Cardiac muscle cell (in vitro differentiated cells and primary cell): Measurements from ENCODE around the gene CSGALNACT2. TPM values are rescaled to one million over a fixed set of nuclear protein-coding genes. Genes with fewer than 3 reads are reported as not detected.

Experiments
- DNase-seq, 2 donors: peaks; one replicate each; pipeline versions ENCODE4 v3.0.0 to v3.0.0-alpha.2; 2010 to 2017; ENCODE audit warnings: low read depth in 1 of 2, low spot score in 1 of 2
- H3K27ac ChIP-seq: fragments of 200-600 bp; sonication (generic); 2 replicates; pipeline ENCODE4 v1.5.1; 2016
- H3K27me3 ChIP-seq: fragments of 200-600 bp; sonication (generic); 2 replicates; pipeline ENCODE4 v1.6.0; 2016; ENCODE audit warnings: control low read depth
- H3K36me3 ChIP-seq: fragments of 200-600 bp; sonication (generic); 2 replicates; pipeline ENCODE4 v1.5.1; 2016; ENCODE audit warnings: control low read depth
- H3K4me1 ChIP-seq: fragments of 200-600 bp; sonication (generic); 2 replicates; pipeline ENCODE4 v1.8.1; 2017; ENCODE audit warnings: low read depth, mild to moderate bottlenecking, mixed run types
- H3K4me3 ChIP-seq: fragments of 200-600 bp; sonication (generic); 2 replicates; pipeline ENCODE4 v1.5.1; 2016; ENCODE audit warnings: mild to moderate bottlenecking
- H3K9me3 ChIP-seq: fragments of 200-600 bp; sonication (generic); 2 replicates; pipeline ENCODE4 v1.5.1; 2017; ENCODE audit warnings: low read depth, mild to moderate bottlenecking, control low read depth
- polyA plus RNA-seq: library from polyadenylated mRNA; unstranded; fragments of >200 nt; fragmentation: Nextera tagmentation; extraction: Ambion mirVana; gene quantifications from 2 replicates; pipeline ENCODE4 v1.2.1, GENCODE V29; 2016
- total RNA-seq: library from RNA; depleted of rRNA; stranded (reverse); fragments of >200 nt; gene quantifications from 2 replicates; pipeline ENCODE4 v1.2.3, GENCODE V29; 2016
- TF ChIP-seq, protein P1 (sequence below): IDR thresholded peaks from 2 replicates; pipeline ENCODE4 v1.5.1; 2012; ENCODE audit warnings: low read depth, mild to moderate bottlenecking, low read length

The CSGALNACT2 gene, protein sequence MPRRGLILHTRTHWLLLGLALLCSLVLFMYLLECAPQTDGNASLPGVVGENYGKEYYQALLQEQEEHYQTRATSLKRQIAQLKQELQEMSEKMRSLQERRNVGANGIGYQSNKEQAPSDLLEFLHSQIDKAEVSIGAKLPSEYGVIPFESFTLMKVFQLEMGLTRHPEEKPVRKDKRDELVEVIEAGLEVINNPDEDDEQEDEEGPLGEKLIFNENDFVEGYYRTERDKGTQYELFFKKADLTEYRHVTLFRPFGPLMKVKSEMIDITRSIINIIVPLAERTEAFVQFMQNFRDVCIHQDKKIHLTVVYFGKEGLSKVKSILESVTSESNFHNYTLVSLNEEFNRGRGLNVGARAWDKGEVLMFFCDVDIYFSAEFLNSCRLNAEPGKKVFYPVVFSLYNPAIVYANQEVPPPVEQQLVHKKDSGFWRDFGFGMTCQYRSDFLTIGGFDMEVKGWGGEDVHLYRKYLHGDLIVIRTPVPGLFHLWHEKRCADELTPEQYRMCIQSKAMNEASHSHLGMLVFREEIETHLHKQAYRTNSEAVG
- total RNA-seq = 6.4 and 8.3 TPM in 2 replicates
- 9.9 and 11.6 TPM in 2 replicates for polyA plus RNA-seq

DNA sequence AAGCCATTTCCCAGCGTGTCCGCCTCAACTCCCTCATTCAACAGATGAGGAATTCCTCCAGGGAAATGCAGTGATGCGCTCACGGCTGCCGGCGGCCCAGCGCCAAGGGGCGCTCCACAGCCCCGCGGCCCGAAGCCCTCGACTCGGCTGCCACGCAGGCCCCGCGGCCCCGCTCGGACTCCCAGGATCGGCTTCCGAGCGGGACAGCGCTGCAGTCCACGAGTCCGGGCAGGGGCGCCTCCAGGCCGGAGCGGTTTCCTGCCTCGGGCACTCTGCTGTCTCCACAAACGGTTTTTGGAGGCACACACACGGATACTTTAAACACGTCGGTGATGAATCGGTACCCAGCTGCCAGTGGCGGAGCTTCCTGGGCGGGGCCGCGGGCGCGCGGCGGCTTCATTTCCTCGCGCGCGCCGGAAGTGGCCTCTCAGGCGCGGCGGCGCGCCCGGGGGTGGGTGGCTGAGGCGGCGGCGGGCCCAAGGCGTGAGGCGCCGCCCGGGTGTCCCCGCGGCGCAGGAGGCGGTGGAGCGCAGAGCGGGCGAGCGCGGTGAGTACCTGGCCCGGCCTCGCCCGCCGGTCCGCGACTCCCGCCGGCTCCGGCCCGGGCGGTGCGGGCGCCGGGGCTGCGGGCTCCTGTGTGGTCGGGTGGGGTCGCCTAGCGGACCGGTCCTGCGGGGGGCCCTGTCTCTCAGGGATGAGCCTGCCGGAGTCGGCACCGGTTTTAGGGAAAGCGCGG, at the start of gene CSGALNACT2:
TSS of gene CSGALNACT2 (plus strand) at position 425 of the 736 bp plus-strand sequence. CDS start 16,705 bp downstream, outside the sequence.
- Histone ChIP-seq H3K4me3 (peak within 1 kb of the TSS; percentile 88), H3K4me1 (peaks cover 7% of the 10 kb centered on the region), H3K9me3 (no peaks in the 10 kb centered on the region), H3K36me3 (no peaks in the 10 kb centered on the region), H3K27me3 (no peaks in the 10 kb centered on the region), H3K27ac (peak within 1 kb of the TSS; percentile 84)
- TF ChIP-seq, protein P1, sequence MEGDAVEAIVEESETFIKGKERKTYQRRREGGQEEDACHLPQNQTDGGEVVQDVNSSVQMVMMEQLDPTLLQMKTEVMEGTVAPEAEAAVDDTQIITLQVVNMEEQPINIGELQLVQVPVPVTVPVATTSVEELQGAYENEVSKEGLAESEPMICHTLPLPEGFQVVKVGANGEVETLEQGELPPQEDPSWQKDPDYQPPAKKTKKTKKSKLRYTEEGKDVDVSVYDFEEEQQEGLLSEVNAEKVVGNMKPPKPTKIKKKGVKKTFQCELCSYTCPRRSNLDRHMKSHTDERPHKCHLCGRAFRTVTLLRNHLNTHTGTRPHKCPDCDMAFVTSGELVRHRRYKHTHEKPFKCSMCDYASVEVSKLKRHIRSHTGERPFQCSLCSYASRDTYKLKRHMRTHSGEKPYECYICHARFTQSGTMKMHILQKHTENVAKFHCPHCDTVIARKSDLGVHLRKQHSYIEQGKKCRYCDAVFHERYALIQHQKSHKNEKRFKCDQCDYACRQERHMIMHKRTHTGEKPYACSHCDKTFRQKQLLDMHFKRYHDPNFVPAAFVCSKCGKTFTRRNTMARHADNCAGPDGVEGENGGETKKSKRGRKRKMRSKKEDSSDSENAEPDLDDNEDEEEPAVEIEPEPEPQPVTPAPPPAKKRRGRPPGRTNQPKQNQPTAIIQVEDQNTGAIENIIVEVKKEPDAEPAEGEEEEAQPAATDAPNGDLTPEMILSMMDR = no peak
- DNase-seq = peak; percentile 90

DNA sequence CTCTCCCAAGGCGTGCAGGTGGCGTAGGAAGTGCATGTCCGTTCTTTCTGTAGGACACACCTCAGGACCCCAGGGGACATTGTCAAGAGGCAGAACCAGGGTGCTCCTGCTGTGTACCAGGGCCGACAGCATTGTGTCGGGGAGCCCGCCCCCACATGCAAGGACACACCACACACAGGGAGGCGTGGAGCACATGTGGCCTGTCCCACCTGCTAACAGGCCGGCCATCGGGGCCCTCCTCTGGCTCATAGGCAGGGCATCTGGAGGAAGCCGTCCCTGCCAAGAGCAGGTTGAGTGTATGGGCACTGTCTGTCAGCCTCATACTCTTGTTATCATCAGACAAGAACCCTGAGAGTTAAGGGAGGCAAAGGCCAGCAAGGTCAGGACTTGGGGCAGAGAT, 48.7 kb upstream of the CSGALNACT2 start:
- Histone ChIP-seq H3K36me3 (no peaks in the 10 kb centered on the region), H3K9me3 (no peaks in the 10 kb centered on the region), H3K4me1 (no peaks in the 10 kb centered on the region), H3K27ac (no peak overlapping the region), H3K27me3 (no peaks in the 10 kb centered on the region), H3K4me3 (no peak overlapping the region)
- no peak for DNase-seq
- TF ChIP-seq, protein P1 = no peak

DNA sequence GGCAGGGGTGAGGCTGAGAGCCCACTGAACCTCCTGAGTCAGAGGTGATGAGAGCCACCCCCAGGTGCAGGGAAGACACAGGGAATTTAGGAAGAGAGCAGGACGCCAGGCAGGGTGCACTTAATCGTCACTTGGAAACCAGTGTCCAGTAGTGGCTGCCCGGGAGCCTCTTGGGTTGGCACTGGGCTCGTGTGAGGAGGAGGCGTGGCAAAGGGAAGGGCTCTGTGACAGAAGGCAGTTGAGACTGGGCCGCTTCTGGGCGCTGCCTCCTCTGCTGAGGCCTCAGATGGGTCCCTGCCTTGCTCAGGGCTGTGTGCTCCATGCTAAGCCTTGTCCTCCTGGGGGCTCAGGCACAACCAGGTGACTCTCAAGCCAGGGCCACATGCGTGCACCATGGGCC, 48.1 kb upstream of the CSGALNACT2 start:
- Histone ChIP-seq H3K4me3 (no peak overlapping the region), H3K36me3 (no peaks in the 10 kb centered on the region), H3K4me1 (no peaks in the 10 kb centered on the region), H3K27me3 (no peaks in the 10 kb centered on the region), H3K27ac (no peak overlapping the region), H3K9me3 (no peaks in the 10 kb centered on the region)
- no peak for DNase-seq
- TF ChIP-seq, protein P1 = no peak

DNA sequence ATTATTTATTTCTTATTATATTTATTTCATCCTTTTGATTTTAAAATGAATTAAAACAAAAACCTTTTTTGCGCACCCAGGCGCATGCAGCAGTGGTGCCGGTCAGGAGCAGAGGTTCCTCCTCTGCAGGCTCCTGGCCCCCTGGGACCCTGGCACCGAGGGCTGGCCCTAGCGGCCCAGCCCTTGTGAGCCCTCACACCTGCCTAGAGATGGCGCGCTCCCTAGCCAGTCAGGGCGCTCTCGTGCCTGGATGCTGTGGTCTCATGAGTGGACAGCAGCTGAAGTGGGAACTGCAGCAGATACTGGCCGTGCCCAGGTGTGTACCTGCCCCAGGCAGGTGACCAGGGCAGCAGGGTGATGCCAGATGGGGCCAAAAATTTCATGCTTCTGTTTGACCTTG, 47.6 kb upstream of the CSGALNACT2 start:
- Histone ChIP-seq H3K36me3 (no peaks in the 10 kb centered on the region), H3K27me3 (no peaks in the 10 kb centered on the region), H3K4me3 (no peak overlapping the region), H3K9me3 (no peaks in the 10 kb centered on the region), H3K4me1 (no peaks in the 10 kb centered on the region), H3K27ac (no peak overlapping the region)
- TF ChIP-seq, protein P1 = no peak
- DNase-seq = no peak

DNA sequence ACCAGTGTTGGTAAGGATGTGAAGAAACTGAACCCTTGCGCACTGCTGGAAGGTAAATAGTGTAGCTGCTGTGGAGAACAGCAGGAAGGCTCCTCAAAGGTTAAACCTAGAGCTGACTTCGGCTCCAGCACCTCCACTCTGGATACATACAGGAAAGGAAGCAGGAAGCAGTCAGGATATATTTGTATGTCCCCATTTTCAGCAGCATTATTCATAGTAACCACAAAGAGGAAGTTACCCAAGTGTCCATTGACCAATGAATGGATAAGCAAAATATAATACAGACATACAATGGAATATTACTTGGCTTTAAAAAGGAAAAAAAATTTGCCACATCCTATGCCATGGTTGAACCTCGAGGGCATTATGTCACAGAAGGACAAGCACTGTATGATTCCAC, 46.4 kb upstream of the CSGALNACT2 start:
- Histone ChIP-seq H3K4me1 (no peaks in the 10 kb centered on the region), H3K9me3 (no peaks in the 10 kb centered on the region), H3K4me3 (no peak overlapping the region), H3K27me3 (no peaks in the 10 kb centered on the region), H3K27ac (no peak overlapping the region), H3K36me3 (no peaks in the 10 kb centered on the region)
- no peak for DNase-seq
- TF ChIP-seq, protein P1 = no peak
